Measurements from ENCODE around the gene BGN.

The BGN gene

DNA sequence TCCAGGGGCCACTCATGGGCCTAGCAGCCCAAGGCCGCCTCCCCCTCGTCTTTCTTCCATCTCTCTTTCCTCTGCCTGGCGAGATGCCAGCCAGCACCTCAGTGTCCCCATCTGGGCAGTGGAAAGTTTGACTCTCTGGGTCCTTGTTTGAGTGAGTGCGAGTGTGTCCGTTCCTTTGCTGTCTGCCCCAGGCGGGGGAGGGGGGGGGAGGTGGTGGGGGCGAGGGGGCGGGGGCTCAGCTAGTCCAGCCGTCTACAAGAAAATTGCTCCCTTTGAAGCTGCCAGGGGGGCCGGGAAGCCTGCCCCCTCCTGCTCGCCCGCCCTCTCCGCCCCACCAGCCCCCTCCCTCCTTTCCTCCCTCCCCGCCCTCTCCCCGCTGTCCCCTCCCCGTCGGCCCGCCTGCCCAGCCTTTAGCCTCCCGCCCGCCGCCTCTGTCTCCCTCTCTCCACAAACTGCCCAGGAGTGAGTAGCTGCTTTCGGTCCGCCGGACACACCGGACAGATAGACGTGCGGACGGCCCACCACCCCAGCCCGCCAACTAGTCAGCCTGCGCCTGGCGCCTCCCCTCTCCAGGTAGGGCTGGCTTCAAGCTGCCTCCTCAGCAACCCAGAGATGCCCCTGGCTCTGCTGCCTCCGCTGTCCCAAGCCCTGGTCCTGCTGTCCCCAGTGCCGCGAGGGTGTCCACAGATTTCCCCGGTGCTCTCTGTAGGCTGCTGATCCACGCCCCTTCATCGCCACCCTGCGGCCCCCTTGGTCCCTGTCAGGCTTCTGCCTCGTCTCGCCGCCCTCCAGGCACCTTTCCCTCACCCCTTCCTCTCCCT is at the start of gene BGN:
Gene BGN, plus strand, starts transcription at position 440 of the 821 bp plus-strand sequence. CDS start 9,652 bp downstream, outside the sequence.
- DNase-seq: no peak

DNA sequence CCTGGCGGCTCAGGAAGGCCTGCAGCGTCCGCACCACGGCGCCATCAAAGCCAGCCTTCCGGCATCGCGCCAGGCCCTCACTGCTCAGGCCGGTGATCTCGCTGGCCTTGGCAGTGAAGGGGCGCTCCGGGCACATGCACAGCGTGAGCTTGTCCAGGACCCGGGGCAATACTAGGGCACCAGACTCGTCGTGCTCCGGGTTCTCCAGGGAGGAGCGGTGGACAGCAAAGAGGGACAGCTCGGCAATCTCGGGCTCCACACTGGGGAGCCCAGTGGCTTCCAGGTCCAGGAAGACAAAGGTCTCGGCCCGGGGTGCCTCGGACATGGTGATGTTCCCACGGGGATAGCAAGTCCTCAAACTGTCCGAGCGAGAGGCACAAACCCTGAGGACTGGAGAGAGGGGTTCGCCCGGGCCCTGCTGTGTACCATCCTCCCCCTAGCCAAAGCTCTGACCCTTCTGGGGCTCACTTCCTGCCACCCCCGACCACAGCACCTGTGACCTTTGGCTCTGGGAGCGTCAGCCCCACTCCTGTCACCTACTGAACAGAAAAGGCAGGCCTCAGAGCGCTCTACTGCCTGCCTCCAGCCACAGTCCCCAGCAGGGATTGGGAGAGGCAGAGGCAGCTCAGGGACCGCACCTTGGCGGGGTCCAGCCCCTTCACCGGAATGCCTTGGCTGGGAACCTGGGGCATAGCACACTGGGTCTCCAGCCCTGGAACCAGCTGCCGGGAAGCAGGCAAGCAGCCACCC is 49.5 kb upstream of the BGN start:
- no peak for DNase-seq

DNA sequence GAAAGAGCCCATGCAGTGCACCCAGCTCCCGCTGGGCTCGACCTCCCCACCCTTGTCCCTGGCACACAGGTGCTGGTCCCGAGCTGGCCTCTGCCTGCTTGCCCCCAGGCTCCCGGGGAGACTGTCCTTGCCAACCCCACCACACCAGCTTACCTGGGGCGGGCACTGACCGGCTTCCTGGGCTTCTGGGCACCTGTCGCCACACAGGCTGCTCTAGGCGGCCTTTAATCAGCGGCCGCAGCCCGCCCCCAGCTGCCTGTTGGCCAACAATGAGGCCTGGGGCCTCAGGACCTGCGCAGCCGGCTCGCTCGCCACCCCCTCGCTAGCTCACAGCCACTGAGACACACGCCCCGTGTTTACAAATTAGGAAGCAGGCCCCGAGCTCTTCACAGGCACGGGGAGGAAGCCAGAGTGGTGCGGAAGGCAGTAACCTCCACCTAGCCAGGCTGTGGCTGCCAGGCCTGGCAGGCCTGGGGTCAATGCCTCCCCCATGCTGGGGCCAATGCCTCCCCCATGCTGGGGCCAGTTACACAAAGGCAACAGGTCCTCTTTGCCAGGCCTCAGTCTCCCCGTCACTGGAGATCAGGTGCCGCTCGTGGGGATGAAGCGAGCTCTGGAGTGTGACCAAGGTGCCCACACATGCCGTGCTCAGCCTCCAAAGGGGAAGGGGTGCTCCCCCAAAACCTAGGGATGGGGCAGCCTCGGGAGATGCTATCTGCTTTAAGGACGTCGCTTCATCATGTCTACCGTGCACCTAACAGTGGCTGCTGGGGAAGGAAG is 48.7 kb upstream of the BGN start, which contains the start of gene TREX2:
Gene TREX2, minus strand, starts transcription at position 201 of the 780 bp plus-strand sequence. CDS start 626 bp downstream, outside the sequence.
- no peak for DNase-seq

DNA sequence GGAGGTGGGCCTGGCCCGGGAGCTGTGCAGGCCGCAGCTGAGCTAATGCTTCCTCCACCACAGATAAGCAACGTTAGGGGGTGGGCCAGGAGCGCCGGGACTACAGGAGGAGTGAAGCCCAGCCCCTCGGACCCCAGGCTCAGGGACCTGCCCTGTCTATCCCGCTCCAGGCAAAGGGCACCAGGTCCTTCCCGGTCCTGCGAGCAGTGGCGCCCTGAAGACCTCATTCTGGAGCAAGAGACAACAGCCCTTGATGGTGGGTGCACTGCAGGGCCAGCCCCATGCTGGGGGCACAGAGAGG is 48.2 kb upstream of the BGN start:
- no peak for DNase-seq

DNA sequence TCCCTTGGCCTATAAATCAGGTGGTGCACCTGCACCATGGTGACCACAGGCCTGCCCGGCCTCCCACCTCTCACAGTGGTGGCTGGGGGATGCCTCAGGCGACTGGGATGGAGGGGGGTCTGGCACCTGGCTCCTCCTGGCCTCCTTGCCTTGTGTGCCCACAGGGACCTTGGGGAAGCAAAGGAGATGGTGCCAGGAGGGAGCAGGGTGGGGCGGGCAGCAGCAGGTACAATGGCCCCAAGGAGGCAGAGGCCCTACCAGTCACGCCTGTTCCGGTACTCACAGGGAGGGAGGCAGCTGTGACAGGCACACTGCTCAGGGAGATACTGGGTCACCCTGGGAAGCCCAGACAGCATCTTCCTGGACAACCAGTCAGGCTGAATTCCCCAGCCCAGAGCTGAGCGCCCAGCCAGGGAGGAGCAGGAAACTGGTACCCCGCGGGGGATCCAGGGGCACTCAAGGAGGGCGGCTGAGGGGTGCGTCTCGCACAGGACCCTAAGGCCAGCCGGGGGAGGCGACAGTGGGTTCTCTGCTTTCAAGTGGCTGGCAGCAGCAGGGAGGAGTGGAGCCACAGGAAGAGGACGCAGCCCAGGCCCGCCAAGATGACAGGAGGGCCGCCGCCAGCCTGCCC is 47.7 kb upstream of the BGN start:
- no peak for DNase-seq

DNA sequence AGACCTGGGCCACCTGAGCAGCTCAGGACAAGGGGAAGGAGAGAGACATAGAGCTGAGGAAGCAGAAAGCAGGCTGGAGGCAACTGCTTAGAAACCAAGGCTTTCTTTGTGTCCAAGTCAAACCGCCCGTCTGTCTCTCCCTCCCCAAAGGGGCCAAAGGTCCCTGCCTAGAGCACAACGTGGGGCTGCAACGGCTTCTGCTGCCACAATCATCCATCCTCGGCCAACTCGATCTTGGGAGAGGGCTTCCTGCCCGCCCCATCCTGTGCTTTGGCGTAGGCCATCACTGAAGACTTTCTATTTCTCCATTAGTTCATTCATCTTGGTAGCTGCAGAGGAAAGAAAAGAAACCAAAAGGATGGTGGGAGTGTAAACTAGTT is 47.2 kb upstream of the BGN start:
- DNase-seq: no peak

DNA sequence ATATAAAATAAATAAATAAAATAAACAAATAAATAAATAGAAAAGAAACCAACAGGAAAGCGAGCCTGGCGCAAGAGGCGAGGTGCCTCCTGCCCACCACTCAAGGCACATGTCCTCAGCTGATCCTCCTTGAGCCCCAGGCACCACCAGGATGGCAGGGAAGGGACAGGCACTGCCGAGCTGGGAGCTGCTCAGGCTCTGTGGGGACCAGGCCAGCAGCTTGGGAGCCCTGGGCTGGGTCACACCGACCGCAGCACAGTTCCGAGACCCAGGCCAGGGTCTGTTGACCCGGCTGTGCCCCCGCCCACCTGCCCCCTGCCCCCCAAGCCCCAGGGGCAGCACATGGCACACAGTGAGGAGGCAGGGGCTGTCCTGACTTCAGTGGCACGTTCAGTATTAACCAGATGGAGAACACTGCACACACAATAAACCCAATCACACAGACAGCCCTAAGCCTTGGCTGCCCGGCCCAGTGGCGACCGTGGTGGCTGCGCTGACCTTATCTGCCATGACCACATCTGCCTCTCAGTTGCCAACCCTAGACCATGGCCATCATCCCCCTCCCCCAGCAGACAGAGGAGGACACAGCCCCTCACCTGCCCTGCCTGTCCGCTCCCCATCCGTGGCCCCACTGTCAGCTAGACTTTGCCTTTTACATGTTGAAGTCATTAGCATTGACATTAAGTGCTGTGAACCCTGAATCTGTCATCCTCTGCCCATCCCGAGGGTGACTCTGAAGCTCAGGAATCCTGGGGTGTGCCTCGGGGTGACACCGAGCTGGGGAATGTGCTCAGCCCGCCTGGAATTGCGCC is 46.0 kb upstream of the BGN start:
- no peak for DNase-seq

DNA sequence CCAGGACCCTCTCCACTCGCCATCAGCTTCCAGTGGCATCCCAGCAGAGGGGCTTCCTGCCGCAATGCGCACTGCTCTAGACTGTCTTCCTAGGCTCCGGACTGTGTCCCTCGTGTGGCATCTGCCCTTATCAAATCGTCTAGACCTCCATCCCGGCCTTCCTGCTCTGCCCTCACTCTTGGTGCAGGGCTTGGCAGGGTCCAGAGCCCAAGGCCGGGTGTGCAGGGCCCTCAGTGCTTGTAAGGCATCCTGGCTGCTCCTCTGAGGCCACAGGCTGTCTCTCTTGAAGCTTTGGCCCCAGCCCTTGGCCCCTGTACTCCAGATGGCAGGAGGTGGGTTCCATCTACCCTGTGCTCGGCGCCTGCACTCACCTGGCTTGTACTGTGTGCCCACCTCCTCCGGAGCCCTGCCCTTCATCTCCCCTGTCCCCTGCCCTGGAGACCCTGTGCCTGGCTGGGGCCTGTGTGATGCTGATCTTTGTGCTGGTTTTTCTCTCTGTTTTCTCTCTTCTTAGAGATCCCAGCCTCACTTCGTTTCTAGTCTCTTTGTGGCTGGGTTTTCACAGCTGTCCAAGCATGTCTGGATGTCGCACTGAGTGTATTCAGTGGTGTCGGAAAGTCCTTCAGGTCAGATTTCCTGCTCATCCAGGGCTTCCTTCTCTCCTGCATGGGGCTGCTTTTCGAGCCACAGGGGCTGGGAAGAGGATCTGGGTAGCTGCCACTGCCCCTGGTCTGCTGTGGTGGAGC is 45.2 kb upstream of the BGN start:
- DNase-seq: no peak

DNA sequence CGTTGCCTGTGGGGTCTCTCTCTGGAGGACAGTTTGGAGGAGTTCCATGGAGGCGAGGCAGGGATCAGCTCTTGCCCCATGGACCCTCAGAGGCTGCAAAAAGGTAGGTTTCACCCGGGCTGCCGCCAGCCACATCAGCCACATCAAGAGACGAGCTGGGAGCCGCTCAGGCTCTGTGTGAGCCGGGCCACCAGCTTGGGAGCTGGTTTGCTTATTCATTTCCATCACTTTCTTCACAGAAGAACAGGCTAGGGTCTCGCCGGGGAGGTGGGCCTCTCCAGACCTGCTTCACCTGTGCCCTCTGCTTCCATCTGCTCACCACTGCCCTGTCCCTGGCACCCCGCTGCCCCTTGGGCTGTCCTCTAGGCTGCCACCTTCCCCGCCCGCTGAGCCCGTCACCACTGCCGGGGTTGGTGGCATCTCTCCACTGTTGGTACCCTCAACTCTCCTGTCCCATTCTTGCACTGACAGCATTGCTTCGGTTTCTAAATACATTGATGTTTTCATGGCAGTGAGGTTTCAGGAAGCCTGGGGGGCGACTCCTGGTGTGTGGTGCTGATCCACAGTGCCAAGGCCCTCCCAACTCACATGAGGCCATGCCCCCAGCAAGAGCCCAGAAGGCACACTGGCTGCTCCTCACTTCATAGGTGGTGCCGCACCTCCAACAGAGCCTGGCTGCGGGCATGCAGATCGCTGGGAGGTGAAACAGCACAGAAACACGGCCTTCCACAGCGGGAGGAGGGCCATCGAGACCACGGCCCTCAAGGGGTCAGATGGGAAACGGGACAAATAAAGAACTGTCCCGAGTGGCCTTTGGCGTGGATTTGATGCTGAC is 44.4 kb upstream of the BGN start:
- no peak for DNase-seq

DNA sequence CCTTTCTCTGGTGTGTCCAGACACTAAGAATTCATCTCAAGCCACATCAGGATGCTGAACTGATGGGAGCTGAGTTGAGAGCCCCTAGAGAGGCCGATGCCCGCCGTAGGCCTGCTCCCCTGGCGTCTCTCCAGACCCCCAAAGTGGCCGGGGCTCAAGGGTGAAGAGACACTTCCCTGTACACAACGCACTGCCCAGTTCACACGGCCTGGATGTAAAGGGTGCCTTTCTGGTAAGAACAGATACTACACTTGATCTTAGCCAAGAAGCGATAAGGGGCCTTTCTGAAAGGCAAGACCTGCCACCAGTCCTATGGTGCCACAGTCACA is 43.9 kb upstream of the BGN start:
- no peak for DNase-seq

DNA sequence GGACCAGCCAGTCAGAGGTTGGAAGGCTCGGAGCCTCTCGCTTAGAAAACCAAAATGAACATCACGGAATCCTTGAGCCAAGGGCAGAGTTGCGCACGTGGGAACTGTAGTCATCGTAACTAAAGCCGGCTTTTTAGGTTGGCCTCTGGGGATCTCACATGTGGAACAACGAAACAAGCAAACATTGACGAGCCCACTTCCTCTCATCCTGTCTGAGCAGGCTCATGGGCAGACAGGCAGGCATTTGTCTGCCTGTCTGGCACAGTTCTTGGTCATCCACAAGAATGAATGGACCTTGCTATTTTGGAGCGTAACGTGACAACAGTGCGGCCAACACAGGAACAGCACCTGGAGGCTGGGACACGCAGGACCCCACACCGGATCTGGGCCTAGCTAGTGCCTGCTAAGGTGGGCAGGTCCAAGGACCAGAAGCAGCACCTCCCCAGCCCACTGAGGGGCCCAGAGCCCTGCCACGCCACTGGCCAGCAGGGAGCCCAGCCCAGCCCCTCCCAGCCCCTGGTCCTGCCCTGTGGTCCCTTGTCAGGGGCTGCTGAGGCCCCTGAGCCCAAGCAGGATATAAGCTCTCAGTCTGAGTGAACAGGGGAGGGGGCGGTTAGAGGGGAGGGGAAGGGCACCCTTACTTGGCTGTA is 39.8 kb upstream of the BGN start:
- DNase-seq: no peak

DNA sequence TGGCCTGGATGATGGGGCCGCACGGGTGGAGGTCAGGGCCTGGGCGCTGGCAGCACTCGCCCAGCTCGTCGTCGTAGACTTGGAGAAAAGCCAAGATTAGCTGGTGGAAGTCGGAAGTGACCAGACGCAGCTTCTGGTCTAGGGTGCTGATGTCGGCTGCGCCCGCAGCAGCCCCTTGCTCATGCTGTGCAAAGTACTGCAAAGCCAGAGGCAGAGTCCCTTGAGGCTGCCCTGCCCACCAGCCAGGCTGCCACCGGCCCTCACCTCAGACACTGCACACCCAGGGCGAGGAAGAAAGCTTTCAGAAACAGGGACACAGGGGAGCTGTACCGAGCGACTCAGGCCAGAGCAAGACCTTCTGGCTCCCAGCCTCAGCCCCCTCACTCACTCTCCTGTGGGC is 39.2 kb upstream of the BGN start:
- no peak for DNase-seq

DNA sequence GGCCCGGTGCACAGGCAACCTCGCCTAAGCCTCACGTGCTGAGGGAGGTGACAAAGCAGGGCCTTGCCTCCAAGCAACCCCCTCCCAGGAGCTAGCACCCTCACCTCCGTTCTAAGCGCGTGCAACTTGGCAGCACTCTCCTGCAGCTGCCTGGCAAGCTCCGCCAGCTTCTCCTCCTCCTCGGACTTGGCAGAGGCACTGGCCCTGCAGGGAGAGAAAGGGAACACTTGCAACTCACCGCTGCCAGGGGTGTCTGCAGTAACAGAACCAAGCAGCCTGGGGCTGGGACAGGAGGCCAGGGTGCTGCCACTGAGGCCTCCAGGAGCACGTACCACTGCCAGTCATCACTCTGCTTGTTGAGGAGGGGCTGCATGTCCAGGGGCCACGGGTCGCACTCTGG is 38.6 kb upstream of the BGN start:
- DNase-seq: no peak

DNA sequence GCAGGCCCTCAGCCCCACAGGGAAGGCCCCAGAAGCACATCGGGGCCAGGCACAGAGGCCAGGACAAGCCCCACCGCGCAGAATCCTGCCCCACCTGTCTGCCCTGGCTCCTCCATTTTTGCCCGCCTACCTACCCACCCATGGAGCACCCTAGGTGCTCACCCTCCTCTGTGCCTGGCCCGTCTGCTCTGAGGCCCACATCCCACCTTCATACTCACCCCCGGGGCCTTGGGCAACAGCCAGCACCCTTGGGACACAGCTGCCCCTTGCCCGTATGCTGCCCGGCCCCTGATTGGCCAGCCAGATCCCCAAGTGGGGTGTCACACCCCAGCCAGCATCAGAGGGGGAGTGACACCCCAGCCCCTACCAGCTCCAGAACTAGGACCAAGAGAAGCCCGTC is 38.1 kb upstream of the BGN start:
- DNase-seq: no peak

DNA sequence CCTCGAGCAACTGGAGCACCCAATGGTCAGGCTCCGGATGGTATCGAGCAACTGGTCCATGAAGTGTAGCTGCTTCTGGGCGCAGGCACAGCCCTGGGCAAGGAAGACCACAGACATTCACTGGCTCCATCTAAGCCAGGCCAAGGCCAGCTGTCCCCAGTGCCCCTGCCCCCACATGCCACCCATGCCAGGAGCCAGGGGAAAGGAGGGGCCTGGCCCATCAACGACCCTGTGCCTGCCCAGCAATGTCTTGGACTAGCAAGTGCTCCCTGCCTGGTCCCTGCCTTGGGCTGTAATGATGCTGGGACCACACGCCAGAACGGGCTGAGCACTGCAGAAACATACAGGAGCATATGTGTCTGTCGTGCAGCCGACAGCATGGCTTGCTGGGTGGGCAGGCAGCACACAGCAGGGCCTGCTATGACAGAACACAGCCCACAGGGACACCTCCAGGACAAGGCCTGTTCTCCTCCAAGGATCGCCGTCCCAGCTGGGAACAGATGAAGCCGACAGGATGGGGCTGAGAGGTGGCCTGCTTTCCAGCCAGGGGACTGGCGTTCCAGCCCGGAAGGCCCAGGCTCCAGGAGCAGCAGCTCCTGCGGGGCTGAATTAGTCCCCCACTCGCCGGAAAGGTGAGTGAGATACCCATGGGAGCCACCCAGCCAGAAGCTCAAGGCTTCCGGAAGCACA is 37.5 kb upstream of the BGN start:
- DNase-seq: no peak

DNA sequence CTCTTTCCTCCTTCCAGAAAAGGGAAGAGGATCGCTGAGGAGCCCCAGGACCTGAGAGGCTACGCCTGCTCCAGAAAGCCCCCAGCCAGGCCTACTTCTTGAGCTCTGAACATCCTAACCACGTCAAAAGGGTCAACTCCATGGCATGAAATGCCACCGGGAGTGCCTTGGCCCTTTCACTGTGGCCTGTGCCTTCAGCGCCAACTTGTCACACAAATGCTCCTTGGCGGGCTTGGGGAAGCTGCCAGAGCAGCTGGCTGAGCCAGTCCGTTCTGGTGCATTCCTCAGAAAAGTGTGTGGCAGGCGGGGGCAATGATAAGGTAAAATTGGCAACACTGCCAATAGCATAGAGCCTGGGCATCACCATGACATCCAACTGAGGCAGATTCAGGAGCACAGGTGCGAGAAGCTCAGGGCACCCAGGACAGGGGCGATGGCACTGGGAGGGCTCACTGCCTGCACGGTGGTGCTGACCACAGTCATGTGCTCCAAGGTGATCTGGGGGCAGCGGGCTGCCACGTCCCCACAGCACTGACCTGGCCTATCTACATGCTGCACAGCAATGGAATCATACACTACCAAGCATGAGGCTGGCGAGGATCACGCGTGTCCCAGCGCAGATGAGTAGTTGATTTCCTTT is 36.8 kb upstream of the BGN start:
- DNase-seq: no peak

DNA sequence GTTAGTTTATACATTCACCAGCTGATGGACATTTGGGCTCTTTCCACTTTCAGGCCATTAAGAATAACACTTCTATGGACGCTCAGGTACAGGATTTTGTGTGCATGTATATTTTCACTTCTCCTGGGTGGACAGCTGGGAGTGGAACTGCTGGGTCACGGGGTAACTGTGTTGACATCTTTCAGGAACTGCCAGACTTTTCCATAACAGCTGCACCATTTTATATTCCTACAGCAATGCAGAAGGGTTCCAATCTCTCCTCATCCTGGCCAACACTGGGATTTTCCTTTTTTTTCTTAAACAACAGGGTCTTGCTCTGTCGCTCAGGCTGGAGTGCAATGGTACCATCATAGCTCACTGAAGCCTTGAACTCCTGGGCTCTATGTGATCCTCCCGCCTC is 36.3 kb upstream of the BGN start:
- no peak for DNase-seq

DNA sequence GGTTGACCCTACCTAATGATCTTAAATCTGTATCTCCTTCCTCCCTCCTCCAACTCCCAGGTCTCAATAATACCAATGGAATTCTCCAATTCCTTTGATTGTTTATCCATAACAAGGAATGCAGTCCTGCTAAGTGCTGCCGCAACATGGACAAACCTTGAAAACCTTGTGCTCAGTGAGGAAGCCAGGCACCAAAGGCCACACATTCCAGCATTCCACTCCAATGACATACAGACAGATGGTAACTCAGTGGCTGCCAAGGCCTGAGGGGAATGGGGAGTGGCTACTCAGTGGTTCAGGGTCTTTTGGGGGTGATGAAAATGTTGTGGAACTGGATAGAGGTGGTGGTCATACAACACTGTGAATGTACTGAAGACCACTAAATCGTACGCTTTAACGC is 34.8 kb upstream of the BGN start:
- DNase-seq: no peak

DNA sequence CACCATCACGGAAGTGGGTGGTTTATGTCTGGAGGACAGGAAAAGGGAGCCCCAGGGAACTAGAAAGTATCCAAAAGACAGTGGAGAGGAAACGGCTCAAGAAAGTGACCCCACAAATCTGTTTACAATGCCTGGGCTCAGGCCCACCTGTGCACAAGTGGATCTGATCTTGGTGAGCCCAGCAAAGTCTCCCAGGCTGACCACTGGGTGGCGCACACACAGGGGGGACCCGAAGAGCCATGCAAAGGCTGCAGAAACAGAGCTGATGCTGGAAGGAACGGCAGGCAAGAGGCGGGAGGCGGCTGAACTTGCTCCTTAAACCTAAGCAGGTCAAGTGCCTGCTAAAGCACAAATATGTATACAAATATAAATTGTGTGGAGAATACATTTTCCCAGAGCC is 34.0 kb upstream of the BGN start:
- DNase-seq: no peak
